HL-60 (cell line): Measurements from ENCODE around the gene SLC4A3.

Experiments used
- CTCF ChIP-seq: IDR thresholded peaks from one replicate; pipeline ENCODE4 v1.5.1; 2011; ENCODE audit warnings: low read length, control low read depth, inconsistent platforms; ENCODE audit not compliant: insufficient read depth
- GABPA ChIP-seq: IDR thresholded peaks from 2 replicates; pipeline ENCODE4 v1.6.1; 2012; ENCODE audit warnings: low read depth
- POLR2AphosphoS5 ChIP-seq: IDR thresholded peaks from 2 replicates; pipeline ENCODE4 v1.6.1; 2012; ENCODE audit warnings: low read depth
- REST ChIP-seq: IDR thresholded peaks from 2 replicates; pipeline ENCODE4 v1.6.1; 2012; ENCODE audit warnings: low read depth; ENCODE audit not compliant: insufficient replicate concordance
- SPI1 ChIP-seq: IDR thresholded peaks from 2 replicates; pipeline ENCODE4 v1.6.1; 2012; ENCODE audit warnings: low read depth, mild to moderate bottlenecking, borderline replicate concordance

- TF ChIP-seq CTCF: no peak
- no peak for TF ChIP-seq GABPA
- TF ChIP-seq POLR2AphosphoS5: no peak
- no peak for TF ChIP-seq REST
- TF ChIP-seq SPI1: no peak
Observed at GRCh38 chr2:219650426-219651248, 23.2 kb downstream of the SLC4A3 start.
